Fibroblast of upper back skin (primary cell): ENCODE results near the gene ALDH1L1.
"Not testable (repeated sequence)": the region's sequence is repeated elsewhere in the genome, so short reads cannot be mapped to it uniquely, and the experiment has no call there.

Source experiments
- DNase-seq: peaks from one replicate; pipeline ENCODE4 v3.0.0-alpha.2; 2013

Gene ALDH1L1

GRCh38 chr3:126080970-126081369 lies 99.4 kb downstream of the ALDH1L1 start:
- DNase-seq, result no peak

DNA sequence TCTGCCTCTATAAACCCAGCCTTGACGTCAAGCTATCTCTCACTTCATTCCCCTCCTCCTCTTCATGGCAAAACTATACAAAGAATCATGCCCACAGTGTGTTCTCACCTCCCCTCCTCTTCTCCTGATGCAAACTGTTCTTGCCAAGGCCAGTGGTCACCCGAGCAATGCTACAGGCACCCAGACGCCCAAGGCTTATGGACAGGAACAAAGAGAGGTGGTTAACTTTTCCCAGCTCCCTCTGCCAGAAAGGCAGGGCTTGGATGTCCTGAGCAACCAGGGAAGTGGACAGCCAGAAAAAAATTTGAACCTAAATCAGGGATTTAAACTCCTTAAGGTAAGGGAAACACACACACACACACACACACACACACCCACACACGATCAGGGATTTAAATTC lies 101.5 kb downstream of the ALDH1L1 start:
- no peak for DNase-seq

GRCh38 chr3:126077754-126078153 lies 102.6 kb downstream of the ALDH1L1 start:
- DNase-seq, result no peak

- no peak for DNase-seq
These were observed 104.2 kb downstream of the ALDH1L1 start for GRCh38 chr3:126076140-126076539.

GRCh38 chr3:126070146-126070545 lies 110.2 kb downstream of the ALDH1L1 start:
- DNase-seq, result no peak

GRCh38 chr3:126067959-126068358 lies 112.4 kb downstream of the ALDH1L1 start:
- DNase-seq, result no peak

DNA sequence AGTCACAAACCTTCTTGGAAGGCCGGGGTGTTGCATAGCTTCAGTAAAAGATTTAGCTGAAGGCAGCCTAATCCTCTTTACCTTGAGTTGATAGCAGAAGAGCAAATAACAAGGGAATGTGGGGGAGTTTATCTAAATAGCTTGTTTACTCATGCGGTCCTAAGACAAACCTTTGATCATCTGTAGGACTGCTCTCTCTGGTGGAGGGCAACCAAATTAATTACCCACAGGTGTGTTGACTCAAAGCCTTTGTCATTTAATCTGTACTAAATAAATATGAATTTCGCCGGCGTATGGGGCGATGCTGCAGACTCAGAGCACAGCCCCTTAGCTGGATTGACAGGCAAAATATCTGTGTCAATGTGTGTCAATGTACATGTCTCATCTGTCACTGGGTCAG lies 113.7 kb downstream of the ALDH1L1 start:
- DNase-seq, result not testable (repeated sequence)

DNA sequence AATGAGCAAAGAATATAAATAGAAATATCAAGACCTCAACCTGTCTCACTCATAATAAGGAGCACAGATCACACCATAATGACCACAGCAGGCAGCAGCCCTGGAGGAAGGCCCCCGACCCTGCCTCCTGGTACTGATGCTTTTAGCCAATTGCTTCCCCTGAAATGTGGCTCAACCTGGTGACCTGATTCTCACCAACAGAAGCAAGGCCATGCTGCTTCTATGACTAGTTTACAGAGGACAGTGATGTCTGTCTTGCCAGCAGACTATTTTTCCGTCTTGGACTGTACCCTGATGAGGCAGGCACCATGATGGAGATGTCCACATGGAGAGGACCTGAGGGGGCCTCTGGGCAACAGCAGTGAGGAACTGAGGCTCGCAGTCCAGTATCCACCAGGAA lies 114.5 kb downstream of the ALDH1L1 start:
- no peak for DNase-seq

DNA sequence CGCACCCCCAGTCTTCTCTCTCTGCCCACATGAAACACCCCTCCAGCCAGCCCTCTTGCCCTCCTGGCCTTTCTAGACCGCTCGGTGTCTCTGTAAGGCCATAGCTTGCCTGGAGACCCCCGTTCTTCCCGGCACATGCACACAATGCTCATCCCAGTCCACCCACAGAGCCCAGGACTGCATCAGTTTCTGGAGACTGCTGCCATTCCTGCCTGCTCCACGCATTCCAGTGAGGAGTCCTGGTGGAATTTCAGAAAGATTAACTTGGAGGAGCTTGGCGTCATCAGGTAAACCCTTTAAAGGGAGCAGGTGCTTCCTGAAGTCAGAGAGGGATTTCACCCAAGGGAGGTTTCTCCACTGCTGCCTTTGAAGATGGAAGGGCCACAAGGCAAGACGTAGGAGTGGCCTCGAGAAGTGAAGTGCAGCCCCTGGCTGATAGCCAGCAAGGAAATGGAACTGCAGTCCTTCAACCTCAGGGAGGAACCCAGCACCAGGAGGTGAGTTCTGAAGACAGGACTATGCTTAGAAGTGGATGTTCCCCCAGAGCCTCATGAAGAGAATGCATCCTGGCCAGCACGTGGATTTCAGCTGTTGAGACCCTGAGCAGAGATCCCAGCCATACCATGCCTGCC lies 115.6 kb downstream of the ALDH1L1 start:
- DNase-seq, result no peak

GRCh38 chr3:126063358-126063965 lies 116.9 kb downstream of the ALDH1L1 start:
- no peak for DNase-seq

GRCh38 chr3:126061301-126062032 lies 118.9 kb downstream of the ALDH1L1 start:
- DNase-seq, result no peak

- DNase-seq, result no peak
These were observed 119.7 kb downstream of the ALDH1L1 start for GRCh38 chr3:126060613-126061145.

DNA sequence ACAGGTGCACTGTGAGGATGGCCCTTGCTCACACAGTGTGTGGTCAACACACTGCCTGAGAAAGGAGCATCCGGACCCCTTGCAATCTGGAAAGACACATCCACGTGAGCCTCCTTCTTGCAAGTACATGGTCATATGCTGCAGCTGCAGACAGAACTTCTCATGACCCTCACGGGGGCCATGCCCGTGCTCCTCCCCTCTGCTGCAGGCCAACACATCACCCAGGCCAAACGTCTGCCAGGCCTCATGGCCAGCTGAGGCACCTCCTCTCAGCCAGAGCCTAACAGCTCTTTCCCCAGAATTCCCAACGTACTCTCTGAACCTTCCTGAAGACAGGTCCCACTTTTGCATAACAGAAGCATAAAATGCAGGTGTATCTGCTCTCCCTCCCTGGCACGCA lies 121.7 kb downstream of the ALDH1L1 start:
- no peak for DNase-seq

- no peak for DNase-seq
These were observed 122.5 kb downstream of the ALDH1L1 start for GRCh38 chr3:126057936-126058335.

DNA sequence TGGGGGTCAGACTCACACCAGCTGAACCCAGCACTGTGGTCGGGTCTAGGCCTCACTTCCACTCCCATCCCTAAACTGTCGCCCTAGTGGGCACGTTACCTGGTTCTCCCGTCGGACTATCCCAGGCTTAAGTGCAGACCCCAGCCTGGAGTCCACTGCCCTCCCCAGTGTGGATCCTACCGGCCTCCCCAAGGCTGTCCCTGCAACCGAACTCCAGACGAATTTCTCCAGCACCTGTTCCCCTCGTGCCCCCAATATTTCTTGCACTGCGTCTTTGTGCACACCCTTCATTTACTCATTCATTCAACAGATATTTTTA lies 122.9 kb downstream of the ALDH1L1 start:
- no peak for DNase-seq

GRCh38 chr3:126056681-126057500 lies 123.5 kb downstream of the ALDH1L1 start:
- DNase-seq, result no peak

DNA sequence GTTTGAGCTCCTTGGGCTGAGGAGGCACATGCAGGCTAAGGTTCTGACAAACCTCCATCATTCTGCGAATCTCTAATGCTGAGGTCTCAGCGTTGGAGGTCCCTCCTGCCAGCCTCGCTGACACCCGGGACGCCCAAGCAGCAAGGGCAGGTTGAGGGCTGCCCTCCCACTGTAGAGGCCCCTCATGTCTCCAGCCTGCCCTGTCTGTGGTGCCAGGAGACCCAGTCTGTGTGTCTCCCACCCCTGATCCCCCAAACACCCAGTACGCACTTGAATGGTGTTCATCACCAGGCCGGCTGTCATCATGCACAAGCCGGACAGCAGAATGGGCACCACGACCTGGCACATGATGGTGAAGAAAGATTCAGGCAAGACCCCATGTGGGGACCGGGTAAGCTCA lies 124.3 kb downstream of the ALDH1L1 start:
- DNase-seq, result no peak

DNA sequence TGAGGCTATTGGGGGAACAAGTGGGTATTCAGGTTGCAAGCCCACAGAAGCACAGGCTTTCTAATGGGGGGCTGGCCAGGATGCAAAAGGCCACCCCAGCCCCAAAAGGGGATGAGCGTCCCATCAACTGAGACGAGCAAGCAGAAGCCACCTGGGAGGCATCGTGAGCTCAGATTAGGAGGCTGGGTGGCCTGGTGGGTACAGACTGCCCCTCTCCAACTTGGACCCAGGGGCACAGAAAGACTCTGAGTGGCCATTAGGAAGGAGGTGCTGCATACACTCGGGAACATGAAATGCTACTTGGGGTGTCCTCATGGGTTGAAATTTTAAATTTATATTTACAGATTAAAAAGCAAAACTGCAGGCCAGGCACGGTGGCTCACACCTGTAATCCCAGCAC lies 125.5 kb downstream of the ALDH1L1 start:
- DNase-seq, result no peak

- no peak for DNase-seq
These were observed 126.3 kb downstream of the ALDH1L1 start for GRCh38 chr3:126053949-126054569.
